ENCODE measurements around the gene GANC. TPM values are rescaled to one million over a fixed set of nuclear protein-coding genes. Genes with fewer than 3 reads are reported as not detected.

Gene GANC
- polyA plus RNA-seq, 2 of the 4 experiments (the other 2 are of a cell fraction), result 8.0 to 9.4 TPM

DNA sequence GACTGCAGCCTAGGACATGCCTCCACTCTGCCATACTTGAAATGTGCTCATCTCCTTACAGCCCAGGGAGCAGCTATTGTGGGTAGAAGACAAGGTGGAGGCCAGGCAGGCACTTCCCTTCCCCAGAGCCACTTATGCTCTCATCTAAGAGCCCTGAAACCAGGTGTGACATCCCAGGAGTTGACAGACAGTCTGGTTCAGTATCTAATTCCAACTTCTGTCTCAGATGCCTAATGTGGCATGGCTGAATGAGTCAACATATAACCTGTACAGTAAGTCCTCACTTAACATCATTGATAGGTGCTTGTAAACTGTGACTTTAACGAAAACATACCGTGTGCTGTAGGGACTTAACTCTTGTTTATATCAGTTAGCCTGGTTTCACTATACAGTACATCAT is 85.1 kb downstream of the GANC start:
- Histone ChIP-seq H3K4me1 (no peaks in the 10 kb centered on the region), H3K9me3 (no peaks in the 10 kb centered on the region), H3K4me3 (no peak overlapping the region), H3K4me2 (no peak overlapping the region), H3K27ac (no peak overlapping the region)
- TF ChIP-seq SMC3 (IDR thresholded peaks at IDR 0.05) (no peak), CBX8 (IDR thresholded peaks at IDR 0.05) (no peak)
- TF ChIP-seq, protein P1, sequence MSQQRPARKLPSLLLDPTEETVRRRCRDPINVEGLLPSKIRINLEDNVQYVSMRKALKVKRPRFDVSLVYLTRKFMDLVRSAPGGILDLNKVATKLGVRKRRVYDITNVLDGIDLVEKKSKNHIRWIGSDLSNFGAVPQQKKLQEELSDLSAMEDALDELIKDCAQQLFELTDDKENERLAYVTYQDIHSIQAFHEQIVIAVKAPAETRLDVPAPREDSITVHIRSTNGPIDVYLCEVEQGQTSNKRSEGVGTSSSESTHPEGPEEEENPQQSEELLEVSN (IDR thresholded peaks at IDR 0.05; ENCODE audit: borderline replicate concordance, low read depth), result no peak
- CTCF ChIA-PET, result interaction anchor here (0.6 to 0.7 kb wide), 2 partner anchors 171 to 302 kb away, joined by 3 to 4 read pairs; no protein-coding TSS in a partner anchor
- WGBS (ENCODE audit: missing lambda C conversion rate), result 57% methylated on average over 2 of the region's 2 CpGs
- POLR2A ChIA-PET, result no interaction called here
- FAIRE-seq (no peak), DNase-seq (ENCODE audit: low read depth in 1 of 2, low spot score in 1 of 2) (no peak), ATAC-seq (no peak)

DNA sequence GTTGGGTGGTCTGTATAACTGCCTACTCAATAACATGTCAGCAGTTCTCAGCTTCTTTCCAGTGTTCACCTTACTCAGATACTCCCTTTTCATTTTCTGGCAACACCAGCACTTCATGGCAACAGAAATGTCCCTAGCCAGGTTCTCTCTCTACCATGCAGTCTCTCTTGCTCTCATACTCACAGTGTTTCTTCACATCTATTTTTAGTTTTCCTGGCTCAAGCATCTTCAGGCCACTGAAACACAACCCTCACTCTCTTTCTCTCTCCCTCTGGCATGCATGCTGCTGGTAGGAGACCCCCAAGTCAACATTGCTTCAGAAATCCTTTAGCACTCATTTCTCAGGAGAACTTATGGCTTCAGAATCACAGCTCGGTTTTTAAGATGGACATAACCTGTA is 86.2 kb downstream of the GANC start, which contains the start of gene CAPN3:
TSS of gene CAPN3 (plus strand) at position 253 of the 400 bp plus-strand sequence. CDS start 305 bp downstream, outside the sequence.
- Histone ChIP-seq H3K4me3 (no peak within 1 kb of the TSS), H3K9me3 (no peaks in the 10 kb centered on the region), H3K4me1 (no peaks in the 10 kb centered on the region), H3K4me2 (no peak within 1 kb of the TSS), H3K27ac (no peak within 1 kb of the TSS)
- ChIA-PET POLR2A (no interaction called here), CTCF (no interaction called here)
- DNase-seq (ENCODE audit: low read depth in 1 of 2, low spot score in 1 of 2) (no peak), FAIRE-seq (no peak), ATAC-seq (no peak)
- TF ChIP-seq, protein P2, sequence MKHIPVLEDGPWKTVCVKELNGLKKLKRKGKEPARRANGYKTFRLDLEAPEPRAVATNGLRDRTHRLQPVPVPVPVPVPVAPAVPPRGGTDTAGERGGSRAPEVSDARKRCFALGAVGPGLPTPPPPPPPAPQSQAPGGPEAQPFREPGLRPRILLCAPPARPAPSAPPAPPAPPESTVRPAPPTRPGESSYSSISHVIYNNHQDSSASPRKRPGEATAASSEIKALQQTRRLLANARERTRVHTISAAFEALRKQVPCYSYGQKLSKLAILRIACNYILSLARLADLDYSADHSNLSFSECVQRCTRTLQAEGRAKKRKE (CRISPR knock-in tag; IDR thresholded peaks at IDR 0.05; ENCODE audit: low read depth), result no peak
- TF ChIP-seq ZC3H11A (IDR thresholded peaks at IDR 0.05) (no peak), BHLHE40 (IDR thresholded peaks at IDR 0.05; ENCODE audit: low read depth, low read length) (no peak), ZFP36 (IDR thresholded peaks at IDR 0.05; ENCODE audit: borderline replicate concordance, partially characterized antibody) (no peak), JUNB (IDR thresholded peaks at IDR 0.05) (no peak), CBX8 (IDR thresholded peaks at IDR 0.05) (no peak), MAZ (IDR thresholded peaks at IDR 0.05; ENCODE audit: borderline replicate concordance, low read depth, low read length) (no peak), FOSB (CRISPR knock-in tag; IDR thresholded peaks at IDR 0.05) (no peak)
- 33% methylated on average over 1 of the region's 1 CpG for WGBS (ENCODE audit: missing lambda C conversion rate)

DNA sequence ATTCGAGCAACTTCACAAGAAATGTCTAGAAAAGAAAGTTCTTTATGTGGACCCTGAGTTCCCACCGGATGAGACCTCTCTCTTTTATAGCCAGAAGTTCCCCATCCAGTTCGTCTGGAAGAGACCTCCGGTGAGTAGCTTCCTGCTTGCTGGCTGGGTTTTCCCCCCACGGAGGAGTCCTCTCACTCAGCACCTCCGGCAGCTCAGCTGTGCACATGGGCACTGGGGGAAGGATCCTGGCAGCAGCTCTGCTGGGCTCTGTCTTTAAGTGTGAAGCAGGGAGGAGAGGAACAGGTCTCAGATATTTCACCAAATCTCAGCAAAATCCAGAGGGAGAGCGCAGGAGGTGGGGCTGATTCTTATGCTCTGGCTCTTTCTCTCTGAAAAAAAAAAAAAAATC is 87.0 kb downstream of the GANC start:
- 85% methylated on average over 7 of the region's 7 CpGs for WGBS (ENCODE audit: missing lambda C conversion rate)
- FAIRE-seq, result no peak

More for the DNA sequence above, 87.0 kb downstream of the GANC start:
- no peak for TF ChIP-seq GATA3 (IDR thresholded peaks at IDR 0.05; ENCODE audit: borderline replicate concordance)
- TF ChIP-seq MAFK (IDR thresholded peaks at IDR 0.05; ENCODE audit: partially characterized antibody), result no peak
- no peak for TF ChIP-seq CHD4 (IDR thresholded peaks at IDR 0.05; ENCODE audit: borderline replicate concordance)
- TF ChIP-seq TP53 (CRISPR knock-in tag; IDR thresholded peaks at IDR 0.05), result no peak
- no peak for TF ChIP-seq CEBPB (IDR thresholded peaks at IDR 0.05)
- no peak for TF ChIP-seq CBX8 (IDR thresholded peaks at IDR 0.05)
- TF ChIP-seq KDM5A (IDR thresholded peaks at IDR 0.05), result no peak
- TF ChIP-seq, protein P3, sequence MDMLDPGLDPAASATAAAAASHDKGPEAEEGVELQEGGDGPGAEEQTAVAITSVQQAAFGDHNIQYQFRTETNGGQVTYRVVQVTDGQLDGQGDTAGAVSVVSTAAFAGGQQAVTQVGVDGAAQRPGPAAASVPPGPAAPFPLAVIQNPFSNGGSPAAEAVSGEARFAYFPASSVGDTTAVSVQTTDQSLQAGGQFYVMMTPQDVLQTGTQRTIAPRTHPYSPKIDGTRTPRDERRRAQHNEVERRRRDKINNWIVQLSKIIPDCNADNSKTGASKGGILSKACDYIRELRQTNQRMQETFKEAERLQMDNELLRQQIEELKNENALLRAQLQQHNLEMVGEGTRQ (IDR thresholded peaks at IDR 0.05), result no peak
- no peak for TF ChIP-seq SREBF2 (IDR thresholded peaks at IDR 0.05)
- no peak for TF ChIP-seq RNF2 (IDR thresholded peaks at IDR 0.05; ENCODE audit: borderline replicate concordance, low read depth)
- no peak for TF ChIP-seq TFCP2L1 (CRISPR knock-in tag; IDR thresholded peaks at IDR 0.05)
- no peak for TF ChIP-seq NPAS2 (CRISPR knock-in tag; IDR thresholded peaks at IDR 0.05; ENCODE audit: borderline replicate concordance)
- TF ChIP-seq, protein P4, sequence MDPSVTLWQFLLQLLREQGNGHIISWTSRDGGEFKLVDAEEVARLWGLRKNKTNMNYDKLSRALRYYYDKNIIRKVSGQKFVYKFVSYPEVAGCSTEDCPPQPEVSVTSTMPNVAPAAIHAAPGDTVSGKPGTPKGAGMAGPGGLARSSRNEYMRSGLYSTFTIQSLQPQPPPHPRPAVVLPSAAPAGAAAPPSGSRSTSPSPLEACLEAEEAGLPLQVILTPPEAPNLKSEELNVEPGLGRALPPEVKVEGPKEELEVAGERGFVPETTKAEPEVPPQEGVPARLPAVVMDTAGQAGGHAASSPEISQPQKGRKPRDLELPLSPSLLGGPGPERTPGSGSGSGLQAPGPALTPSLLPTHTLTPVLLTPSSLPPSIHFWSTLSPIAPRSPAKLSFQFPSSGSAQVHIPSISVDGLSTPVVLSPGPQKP (IDR thresholded peaks at IDR 0.05; ENCODE audit: low read depth, low read length), result no peak
- TF ChIP-seq, protein P5, sequence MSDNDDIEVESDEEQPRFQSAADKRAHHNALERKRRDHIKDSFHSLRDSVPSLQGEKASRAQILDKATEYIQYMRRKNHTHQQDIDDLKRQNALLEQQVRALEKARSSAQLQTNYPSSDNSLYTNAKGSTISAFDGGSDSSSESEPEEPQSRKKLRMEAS (IDR thresholded peaks at IDR 0.05), result no peak
- no peak for TF ChIP-seq FOXS1 (CRISPR knock-in tag; IDR thresholded peaks at IDR 0.05)
- TF ChIP-seq JUNB (IDR thresholded peaks at IDR 0.05), result no peak
- no peak for TF ChIP-seq PHF8 (IDR thresholded peaks at IDR 0.05; ENCODE audit: borderline replicate concordance, low read depth)
- no peak for TF ChIP-seq EHMT2 (IDR thresholded peaks at IDR 0.05; ENCODE audit: low read depth)
- no peak for TF ChIP-seq RARB (CRISPR knock-in tag; IDR thresholded peaks at IDR 0.05)
- no peak overlapping the region for H3K27ac ChIP-seq
- H3K4me1 ChIP-seq, result no peaks in the 10 kb centered on the region
- ChIA-PET POLR2A (no interaction called here), CTCF (interaction anchor here (0.8 to 1.0 kb wide), 2 partner anchors 11 to 23 kb away, joined by 3 read pairs; no protein-coding TSS in a partner anchor)
- DNase-seq (ENCODE audit: low read depth in 1 of 2, low spot score in 1 of 2) (no peak), ATAC-seq (no peak)
- H3K4me2 ChIP-seq, result no peak overlapping the region
- H3K9me3 ChIP-seq, result no peaks in the 10 kb centered on the region
- no peak overlapping the region for H3K4me3 ChIP-seq

Measured in A549 (cell line).